ENCODE results near the gene NINL.
"Not testable (repeated sequence)": the region's sequence is repeated elsewhere in the genome, so short reads cannot be mapped to it uniquely, and the experiment has no call there.

Gene NINL

DNA sequence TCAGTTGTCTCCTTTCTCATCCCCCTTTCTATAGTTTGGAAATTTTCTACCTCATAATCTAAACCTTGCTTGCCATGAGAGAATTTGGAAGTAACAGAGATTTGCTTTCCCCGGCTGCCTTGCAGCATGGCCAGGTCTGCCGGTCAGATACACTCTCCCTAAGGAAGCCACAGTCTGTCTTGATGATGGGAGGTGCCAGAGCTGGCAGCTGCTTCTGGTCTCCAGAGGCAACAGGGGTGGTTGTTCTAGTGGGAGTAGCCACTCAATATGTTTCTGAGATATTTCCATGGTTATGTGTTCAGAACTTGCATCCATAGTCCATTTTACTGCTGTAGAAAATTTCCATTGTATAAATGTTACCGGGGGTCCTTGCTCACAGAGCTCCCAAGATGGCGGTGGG, 5.4 kb upstream of the NINL start:
- DNase-seq = not testable (repeated sequence)

DNA sequence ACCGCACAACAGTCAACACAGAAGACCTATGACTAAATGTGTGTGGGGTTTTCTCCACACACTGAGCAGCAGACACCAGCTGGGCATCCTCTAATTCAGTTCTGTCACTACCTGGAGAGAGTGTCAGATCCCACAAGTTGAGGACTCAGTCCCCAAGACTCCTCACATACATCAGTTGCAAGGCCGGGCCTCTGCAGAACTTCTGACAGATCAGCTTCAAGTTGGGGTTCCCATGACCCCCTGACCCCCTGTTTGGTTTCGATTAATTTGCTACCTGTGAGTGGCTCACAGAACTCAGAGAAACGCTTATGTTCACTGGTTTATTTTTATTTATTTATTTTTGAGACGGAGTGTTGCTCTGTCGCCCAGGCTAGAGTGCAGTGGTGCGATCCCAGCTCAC, 3.2 kb upstream of the NINL start:
- DNase-seq = no peak

DNA sequence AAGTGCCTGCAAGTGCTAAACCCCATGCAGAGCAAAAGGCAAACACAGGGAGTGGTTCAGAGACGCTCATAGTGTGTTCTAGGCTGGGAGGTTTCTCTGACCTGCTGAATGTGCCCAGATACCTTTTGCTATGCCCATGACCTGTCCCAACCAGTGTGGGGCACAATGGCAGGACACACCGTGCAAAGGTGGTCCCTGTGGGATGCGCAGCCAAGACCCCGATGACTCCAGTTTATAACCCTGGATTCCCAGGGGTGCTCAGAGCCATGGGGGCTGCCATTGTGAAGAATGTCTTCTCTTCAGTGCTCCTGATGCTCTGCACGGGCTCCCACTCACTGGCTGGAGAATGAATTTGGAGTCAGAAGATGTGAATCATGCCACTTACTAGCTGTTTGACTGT, 2.2 kb upstream of the NINL start:
- DNase-seq = no peak

DNA sequence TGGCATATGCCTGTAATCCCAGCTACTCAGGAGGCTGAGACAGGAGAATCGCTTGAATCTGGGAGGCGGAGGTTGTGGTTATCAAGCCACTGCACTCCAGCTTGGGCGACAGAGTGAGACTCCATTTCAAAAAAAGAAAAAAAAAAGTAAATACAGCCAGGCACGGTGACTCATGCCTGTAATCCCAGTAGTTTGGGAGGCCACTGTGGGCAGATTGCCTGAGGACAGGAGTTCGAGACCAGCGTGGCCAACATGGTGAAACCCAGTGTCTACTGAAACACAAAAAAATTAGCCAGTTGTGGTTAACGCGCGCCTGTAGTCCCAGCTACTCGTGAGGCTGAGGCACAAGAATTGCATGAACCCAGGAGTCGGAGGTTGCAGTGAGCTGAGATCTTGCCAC, 1.5 kb upstream of the NINL start:
- no peak for DNase-seq

DNA sequence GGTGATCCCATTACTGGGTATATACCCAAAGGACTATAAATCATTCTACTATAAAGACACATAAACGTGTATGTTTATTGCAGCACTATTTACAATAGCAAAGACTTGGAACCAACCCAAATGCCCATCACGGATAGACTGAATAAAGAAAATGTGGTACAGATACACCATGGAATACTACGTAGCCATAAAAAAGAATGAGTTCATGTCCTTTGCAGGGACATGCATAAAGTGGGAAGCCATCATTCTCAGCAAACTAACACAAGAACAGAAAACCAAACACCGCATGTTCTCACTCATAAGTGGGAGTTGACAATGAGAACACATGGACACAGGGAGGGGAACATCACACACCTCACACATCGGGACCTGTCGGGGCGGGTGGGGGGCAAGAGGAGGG, 1.7 kb downstream of the NINL start:
- not testable (repeated sequence) for DNase-seq

DNA sequence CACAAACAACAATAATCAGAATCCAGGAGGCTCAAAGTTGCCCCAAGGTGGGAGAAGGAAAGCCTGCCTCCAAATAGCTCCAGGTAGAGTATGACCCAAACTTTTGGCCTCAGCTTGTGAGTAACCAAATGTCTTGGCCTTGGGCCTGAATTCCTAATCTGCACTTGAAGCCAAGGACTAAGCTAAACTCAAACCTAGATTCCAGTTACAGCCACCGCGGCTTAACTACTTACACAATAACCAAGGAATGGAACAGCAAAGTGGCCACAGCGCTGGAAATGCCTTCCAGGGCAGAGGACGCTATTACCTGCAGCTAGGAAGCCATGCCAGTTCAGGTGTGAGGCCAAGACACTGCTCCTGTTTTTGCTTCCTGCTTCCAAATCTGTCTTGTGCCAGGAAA, 4.6 kb downstream of the NINL start:
- no peak for DNase-seq

DNA sequence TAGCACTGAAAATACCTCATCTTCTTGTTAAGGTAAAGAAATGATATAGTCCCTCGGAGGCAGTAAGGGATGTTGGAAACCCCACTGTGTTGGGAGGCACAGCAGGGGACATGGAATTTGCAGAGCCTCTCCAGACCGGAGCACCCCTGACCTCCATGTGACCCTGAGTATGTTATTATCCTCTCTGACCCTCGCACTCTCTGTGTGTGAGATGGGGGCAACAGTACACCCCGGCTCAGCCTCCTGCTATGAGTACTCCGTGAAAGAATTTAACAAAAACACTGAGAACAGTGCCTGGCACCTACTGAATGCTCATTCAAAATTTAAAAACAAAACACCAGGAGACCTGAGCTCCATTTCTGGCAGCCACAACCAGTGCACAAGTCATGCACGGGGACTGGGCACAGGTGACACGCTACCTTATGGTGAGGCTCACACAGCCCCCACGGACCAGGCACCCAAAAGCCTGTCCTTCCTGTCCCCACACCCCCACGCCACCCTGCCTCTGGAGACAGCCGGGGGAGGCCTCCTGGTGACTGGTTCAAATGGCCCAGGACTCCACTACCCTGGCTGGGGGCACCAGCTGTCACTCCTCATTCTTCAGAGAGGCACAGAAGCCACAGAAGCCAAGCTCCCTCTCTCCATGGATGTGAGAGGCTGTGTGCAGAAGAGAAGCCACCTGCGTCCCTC, 6.1 kb downstream of the NINL start:
- DNase-seq = no peak

GRCh38 chr20:25576783-25577530, 8.4 kb downstream of the NINL start:
- no peak for DNase-seq

- no peak for DNase-seq
These were observed 10.9 kb downstream of the NINL start for GRCh38 chr20:25574411-25574810.

- no peak for DNase-seq
These were observed 11.8 kb downstream of the NINL start for GRCh38 chr20:25573288-25574251.

GRCh38 chr20:25571817-25572216, 13.5 kb downstream of the NINL start:
- no peak for DNase-seq

GRCh38 chr20:25571240-25571639, 14.1 kb downstream of the NINL start:
- no peak for DNase-seq

DNA sequence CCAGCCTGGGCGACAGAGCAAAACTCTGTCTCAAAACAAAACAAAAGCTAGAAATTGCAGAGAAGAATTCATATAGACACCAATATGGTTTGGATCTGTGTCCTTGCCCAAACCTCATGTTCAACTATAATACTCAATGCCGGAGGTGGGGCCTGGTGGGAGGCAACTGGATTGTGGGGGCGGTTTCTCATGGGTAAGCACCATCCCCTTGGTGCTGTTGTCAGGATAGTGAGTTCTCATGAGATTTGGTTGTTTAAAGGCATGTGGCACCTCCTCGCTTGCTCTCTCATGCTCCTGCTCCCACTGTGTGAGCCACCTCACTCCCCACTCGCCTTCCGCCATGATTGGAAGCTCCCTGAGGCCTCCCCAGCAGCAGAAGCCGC, 15.2 kb downstream of the NINL start:
- DNase-seq = no peak

GRCh38 chr20:25567286-25567685, 18.0 kb downstream of the NINL start:
- DNase-seq = no peak

GRCh38 chr20:25566821-25567220, 18.5 kb downstream of the NINL start:
- no peak for DNase-seq

DNA sequence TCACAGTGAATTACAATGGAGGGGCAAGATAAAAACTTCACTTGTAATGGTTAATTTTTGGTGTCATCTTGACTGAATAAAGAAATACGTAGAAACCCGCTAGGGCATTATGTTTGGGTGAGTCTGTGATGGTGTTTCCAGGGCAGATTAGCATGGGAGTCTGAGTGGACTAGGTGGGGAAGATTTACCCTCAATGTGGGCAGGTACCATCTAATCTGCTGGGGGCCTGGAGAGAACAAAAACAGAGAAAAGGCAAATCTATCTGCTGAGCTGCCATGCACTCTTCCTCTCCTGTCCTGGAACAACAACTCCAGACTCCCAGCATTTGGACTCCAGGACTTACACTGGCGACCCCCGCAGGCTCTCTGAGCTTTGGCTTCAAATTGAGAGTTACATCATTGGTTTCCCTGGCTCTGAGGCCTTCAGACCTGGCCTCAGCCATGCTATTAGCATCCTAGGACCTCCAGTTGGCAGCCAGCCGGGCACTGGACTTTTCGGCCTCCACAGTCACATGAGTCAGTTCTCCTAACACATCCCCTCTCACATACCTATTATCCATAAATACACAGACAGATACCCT, 19.7 kb downstream of the NINL start:
- DNase-seq = no peak

DNA sequence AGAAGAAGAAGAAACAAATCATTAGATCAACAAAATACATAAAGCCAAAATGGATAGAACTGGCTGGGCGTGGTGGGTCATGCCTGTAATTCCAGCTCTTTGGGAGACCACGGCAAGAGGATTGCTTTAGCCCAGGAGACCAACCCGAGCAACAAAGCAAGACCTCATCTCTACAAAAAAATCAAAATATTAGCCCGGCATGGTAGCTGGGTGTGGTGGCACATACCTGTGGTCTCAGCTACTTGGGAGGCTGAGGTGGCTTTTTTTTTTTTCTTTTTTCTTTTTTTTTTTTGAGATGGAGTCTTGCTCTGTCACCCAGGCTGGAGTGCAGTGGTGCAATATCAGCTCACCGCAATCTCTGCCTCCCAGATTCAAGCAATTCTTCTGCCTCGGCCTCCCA, 21.5 kb downstream of the NINL start:
- no peak for DNase-seq

GRCh38 chr20:25563362-25563761, 22.0 kb downstream of the NINL start:
- DNase-seq = no peak

DNA sequence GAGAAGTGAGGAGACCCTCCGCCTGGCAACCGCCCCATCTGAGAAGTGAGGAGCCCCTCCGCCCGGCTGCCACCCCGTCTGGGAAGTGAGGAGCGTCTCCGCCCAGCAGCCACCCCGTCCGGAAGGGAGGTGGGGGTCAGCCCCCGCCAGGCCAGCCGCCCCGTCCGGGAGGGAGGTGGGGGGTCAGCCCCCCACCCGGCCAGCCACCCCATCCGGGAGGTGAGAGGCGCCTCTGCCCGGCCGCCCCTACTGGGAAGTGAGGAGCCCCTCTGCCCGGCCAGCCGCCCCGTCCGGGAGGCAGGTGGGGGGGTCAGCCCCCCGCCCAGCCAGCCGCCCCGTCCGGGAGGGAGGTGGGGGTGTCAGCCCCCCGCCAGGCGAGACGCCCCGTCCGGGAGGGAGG, 23.6 kb downstream of the NINL start:
- not testable (repeated sequence) for DNase-seq

DNA sequence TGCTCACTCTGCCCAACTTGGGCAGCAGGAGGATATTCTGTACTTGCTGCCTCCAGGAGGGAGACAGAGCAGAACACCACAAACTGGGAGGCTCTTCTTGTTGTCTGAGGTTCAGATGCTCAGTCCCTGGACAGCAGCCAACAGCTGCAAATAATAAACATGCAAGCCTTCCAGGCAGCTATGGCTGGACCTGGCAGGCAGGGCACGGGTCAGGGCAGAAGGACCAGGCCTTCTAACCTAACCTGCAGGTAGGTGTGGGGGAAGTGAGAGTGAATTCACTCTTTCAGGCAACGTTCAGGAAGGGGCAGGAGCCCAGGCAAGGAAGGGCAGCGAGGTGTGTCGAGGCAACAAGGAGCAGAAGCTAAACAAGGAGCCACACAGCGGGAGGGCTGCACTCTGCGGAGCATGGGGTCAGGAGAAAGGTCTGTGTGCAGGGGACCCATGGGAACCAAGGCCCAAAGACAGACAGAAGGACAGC, 31.5 kb downstream of the NINL start:
- no peak for DNase-seq

DNA sequence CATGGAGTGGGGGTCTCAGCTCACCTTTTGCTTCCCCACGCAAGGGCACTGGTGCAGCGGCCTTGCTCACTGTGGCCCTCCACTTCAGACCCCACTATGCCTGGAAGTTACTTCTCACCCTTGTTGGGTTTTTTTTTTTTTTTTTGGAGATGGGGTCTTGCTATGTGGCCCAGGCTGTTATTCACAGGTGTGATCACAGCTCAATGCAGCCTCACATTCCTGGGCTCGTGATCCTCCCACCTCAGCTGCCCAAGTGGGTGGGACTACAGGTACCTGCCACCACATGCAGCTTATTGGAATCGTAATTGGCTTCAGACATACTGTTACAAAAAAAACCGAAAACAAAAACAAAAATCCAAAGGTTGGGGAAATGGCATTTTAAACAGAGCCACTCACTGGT, 32.4 kb downstream of the NINL start:
- no peak for DNase-seq

DNA sequence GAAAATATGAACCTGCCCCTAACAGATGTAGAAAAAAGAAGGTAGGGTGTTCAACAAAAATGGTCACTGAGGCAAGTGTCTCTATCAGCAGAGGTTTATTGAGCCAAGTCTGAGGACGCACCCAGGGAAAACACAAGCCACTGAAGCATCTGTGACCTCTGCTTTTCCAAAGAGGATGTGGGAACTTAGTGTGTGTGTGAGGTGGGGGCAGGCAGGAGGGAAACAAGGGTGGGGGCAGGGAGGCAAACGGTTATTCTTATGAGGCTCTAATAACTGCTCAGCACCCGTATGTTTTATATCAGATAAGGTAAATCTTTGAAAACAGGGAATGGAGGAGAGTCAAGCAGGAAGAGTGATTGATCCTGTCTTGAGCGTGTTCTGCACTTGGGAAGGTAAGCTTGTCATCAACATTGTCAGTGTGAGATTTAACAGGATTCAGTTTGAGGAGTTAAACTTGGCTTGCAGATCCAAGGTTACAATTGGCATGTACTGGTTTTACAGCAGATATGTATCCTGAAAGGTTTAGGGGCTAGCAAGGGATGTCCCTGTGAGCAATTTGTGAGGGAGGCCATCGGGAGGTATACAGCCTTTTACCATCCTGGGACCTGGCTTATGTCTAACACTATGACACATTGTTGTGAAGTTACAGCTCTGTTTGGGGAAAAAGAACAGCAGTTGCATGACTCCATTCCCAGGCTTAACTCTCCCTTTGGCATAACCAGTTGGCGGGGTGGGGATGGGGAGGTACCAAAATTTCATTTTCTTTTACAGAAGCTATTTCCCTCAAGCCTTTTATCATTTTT, 33.7 kb downstream of the NINL start:
- no peak for DNase-seq

All from CD4-positive, alpha-beta T cell treated with Interleukin-4 for 4 hours (primary cell).